ENCODE results near the gene USB1.

Gene USB1, protein sequence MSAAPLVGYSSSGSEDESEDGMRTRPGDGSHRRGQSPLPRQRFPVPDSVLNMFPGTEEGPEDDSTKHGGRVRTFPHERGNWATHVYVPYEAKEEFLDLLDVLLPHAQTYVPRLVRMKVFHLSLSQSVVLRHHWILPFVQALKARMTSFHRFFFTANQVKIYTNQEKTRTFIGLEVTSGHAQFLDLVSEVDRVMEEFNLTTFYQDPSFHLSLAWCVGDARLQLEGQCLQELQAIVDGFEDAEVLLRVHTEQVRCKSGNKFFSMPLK

DNA sequence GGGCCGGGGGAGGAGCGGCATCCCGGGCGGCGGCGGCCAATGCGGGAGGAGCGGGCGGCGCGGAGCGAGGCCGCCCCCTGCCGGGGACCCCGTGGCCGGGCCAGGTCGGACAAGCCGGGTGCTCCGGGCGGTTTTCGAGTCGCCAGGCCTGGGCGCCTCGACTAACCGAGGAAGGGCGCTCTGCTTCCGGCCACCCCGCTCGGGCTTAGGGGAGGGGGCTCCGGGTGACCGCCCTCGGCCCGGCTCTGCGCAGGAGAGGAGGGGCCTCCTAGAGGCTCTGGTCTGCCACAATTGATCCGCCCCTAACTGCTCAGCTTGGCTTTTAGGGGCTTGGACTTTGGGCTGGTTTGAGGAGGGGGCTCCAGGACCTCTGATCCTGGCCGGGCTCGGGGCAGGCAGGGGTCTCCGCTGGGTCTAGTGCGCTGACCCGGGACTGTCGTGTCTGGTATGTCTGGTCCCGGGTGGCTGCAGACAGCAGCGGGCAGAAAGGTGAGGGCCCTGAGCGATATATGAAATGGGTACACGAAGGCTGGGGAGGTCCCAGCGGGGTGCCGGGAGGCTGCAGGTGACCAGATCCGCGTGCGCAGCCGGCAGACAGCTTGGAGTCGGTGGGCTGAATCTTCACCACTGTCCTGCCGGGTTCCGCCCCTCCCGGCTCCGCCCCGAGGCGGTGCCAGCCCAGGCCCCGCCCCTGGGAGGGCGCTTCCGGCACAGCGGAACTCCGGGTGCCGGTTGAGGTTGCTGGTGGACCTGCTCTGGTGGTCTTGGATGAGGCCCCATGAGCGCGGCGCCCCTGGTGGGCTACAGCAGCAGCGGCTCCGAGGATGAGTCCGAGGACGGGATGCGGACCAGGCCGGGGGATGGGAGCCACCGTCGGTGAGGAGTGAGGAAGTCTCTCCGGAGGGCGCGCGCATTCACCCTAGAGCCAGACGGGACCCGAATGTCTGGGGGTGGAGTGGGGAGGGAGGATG lies at the start of gene USB1:
USB1 (plus strand) TSS at position 702 of the 971 bp plus-strand sequence; CDS start at position 779, 77 bp downstream.
- no peak for DNase-seq (ENCODE audit: low read depth)

DNA sequence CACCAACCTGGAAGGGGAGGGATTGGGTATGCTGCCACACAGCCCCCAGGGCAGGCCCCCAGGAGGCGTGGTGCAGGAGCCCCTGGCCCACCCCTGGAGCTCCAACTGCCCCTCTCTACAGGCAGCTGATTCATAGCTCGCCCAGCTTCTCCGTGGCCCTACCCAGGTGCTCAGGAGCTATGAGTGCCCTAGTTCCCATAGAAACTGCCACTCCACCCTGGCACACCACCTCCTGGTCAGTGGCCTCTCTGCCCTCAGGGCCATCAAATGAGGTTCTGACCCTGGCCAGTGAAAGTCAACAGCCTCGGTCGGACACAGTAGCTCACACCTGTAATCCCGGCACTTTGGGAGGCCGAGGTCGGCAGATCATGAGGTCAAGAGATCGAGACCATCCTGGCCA lies 48.3 kb upstream of the USB1 start:
- no peak for DNase-seq (ENCODE audit: low read depth)

DNA sequence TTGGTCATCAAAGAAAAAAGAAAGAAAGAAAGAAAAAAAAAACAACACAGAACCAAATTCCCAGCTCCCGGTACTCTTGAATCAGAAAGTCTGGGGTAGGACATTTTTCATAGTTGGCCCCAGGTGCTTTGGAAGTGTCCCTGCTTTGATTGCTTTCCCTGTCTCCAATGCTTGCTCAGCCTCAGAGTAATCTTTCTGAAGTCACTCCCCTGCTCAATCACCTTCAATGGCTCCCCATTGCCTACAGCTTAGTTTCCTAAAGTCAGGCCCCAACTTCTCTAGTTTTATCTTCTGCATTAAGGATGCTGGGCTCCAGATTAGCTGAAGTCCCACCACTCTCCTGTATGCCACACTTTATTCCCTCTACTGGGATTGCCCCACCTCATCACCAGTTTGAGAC lies 47.4 kb upstream of the USB1 start:
- DNase-seq (ENCODE audit: low read depth) = no peak

DNA sequence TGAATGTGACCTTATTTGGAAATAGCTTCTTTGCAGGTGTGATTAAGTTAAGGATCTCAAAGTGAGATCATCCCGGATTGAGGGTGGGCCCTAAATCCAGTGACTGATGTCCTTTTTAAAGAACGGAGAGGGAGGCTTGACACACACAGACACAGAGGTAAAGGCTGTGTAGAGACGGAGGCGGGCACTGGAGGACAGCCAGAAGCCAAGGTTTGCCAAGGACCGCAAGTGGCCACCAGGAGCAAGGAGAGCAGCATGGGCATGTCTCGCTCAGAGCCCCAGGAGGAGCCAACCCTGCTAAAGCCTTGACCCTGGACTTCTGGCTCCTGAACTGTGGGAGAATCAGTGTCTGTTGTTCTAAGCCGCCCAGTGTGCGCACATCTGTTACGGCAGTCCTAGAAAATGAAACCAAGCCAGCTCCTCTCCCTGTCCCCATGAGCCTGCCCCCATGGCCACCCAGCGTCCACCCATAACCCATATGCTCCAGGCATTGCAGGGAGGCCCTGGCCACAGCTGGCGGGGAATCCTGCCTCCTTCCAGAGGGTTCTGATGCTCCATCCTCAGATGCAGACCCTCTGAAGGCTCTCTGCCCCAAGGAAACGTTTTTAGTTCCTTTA lies 45.5 kb upstream of the USB1 start:
- no peak for DNase-seq (ENCODE audit: low read depth)

DNA sequence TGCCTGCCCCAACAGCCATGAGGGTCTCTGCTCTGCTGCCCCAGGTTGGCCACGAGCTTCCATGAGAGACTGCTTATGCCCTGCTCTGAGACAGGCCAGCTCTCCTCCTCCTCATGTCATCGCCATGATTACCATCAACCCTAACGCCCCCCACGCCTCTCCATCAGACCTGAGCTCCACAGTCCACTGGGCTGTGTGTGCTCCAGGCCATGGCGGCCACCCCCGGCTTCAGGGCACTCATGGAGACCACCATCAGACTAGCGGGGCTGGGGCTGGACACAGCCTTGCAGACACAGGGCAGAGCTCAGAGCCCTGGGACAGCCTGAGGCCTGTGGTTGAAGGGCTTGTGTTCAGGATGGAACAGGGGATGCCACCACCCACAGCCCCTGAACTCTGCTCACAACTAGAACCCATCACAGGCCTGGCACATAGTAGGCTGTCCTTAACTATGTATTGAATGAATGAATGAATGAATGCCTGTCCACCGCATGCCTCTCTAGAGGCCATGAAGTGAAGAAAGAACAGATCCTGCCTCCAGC lies 44.9 kb upstream of the USB1 start:
- DNase-seq (ENCODE audit: low read depth) = no peak

DNA sequence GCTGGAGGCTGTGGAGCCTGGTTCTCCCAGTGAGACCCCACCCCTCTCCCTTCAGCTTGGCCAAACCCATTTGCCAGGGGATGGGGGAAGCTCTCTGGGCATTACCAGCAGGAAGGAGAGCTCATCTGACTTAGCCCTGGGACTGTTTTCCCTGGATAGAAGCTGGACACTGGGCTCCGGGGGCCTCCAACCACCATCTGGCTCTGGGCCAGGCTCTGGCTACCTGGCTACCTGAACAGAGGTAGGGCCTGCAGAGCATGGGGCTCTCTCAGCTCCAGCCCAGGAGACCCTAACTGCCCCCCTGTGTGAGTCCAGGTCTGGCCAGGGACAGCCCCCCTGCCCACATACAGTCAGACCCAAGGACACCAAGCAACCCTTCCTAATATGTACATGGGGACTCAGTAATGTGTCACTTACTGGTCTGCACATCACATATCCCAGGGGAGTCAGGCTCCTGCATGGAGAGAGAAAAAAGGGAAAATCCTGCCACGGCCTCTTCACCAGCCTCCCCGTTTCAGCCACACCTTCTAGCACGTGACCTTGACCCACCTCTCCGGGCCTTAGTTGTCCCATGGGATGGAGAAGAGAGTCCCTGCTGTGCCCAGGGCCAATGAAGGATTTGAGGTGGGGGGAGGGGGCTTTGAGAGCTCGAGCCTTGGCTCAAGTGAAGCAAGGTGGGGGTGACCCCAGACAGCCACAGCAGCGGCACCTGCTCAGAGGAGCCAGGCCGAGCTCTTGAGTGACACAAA lies 44.1 kb upstream of the USB1 start:
- DNase-seq (ENCODE audit: low read depth) = no peak

DNA sequence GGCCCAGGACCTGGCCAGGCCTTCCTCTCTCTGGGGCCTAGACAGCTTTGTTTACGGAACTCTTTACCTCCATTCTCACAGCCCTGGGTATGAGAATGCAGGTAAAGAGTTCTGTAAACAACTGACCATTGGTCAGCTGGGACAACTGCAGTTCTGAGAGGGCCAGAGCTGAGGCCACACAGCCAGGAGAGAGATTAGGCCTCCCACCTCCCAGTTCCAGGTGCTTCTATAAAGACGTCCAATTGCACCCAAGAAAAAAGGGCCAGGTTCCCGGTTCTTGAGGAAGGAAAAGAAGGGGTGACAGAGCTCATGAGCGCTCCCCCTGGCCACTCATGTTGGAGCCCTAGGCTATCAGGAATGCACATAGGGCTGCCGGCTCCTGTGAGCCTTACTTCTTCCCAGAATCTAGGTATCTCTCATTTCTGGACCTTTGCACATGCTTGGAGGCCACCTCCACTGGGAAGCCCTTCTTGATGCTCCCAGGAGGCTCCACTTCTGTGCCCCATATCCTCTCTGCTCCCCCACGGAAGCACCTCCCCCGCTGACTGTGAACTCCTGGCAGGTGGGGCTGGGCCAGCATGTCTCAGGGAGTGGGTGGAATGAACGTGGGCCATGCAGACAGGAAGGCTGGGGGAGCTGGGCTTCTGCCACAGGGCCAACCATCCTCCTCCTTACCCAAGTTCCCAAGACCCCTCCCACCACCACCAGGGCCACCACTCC lies 43.4 kb upstream of the USB1 start:
- DNase-seq (ENCODE audit: low read depth) = no peak

DNA sequence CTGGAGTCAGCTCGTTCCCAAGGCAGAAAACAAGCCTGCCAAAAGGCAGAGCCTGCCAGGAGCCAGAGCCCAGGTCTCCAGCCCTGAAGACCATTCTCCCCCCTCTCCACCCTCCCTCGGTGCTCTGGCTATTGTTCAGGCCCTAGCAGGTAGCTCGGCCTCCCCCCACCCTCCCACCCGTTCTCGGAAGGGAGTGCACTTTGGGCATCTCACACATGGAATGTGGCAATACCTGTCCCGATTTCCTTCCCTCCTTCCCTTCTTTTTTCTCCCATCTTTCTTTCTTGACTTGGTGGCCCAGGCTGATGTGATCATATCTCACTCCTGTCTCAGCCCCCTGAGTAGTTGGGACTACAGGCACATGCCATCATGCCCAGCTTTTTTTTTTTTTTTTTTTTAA lies 42.7 kb upstream of the USB1 start:
- DNase-seq (ENCODE audit: low read depth) = no peak

DNA sequence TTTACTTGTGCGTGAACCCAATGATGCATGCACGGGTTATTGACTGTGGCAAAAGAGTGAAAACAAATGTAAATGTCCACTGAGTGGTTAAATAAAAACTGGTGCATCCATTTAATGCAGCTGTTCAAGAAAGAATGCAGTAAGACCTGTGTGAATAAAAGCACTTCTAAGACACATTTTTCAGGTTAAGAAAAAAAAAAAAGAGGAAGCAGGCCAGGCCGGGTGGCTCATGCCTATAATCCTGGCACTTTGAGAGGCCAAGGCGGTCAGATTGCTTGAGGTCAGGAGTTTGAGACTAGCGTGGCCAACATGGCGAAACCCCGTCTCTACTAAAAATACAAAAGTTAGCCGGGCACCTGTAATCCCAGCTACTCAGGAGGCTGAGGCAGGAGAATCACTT lies 42.1 kb upstream of the USB1 start:
- DNase-seq (ENCODE audit: low read depth) = no peak

DNA sequence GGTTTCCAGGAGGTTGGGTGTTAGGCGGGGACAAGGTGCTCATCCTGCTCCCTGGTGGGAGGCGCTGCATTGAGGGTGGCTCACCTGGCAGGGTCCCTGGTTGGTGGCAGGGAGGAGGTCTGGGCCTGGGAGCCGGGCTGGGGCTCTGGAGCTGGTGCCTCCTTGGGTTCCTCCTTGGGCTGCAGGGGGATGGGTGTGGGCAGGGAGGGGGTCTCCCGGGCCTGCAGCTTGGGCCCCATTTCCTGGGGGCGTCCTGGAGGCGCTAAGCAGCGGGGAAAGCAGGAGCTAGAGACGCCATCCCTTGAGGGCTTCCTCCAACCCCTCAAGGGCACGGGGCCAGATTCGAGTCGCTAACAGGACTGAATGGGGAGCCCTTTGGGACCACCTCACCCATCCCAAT lies 41.4 kb upstream of the USB1 start:
- no peak for DNase-seq (ENCODE audit: low read depth)

DNA sequence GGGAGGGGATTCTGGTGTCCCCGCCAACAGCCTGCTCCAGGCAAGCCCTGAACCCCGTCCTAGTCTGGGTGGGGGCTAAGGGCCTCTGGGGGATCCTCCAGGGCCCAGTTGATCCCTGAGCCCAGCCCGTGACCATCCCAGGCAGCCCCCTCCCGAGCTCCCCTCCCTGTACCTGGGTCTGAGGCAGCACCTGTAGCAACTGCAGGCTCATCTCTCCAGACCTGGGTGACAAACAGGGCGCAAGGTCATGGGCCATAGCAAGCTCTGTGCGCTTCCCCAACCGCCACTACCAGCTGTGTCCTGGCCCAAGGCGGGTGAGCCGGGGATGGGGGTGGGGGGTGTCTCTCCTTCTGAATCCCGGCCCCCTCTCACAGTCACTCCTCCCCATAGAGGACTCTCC lies 40.9 kb upstream of the USB1 start:
- DNase-seq (ENCODE audit: low read depth) = no peak

DNA sequence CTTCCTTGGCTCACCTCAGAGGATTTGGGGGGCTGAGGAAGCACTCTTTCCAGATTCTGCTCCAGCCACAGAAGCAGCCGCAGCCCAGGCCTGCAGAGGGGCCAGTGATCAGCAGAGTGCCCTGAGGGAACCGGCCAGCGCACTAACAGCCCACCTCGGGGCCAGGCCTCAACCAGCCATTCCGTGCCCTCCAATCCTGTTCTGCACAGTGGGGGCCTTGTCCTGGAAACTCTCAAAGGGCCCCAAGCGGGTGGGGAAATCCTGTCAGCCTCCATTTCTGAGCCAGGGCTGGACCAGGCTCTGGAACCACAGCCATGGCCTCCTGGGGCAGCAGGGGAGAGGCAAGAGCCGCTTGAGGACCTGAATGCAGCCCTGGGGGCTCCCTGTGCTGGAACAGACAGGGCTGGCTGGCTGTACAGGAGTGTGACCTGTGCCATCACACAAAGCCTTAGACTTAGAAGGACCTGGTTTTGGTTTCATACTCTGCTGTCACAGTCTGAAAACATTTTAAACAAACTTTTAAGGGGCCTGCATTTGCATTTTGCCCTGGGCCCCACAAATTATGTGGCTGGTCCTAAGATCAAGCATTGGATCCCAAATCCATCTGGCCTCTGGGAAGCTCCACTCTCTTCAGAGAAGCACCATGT lies 40.3 kb upstream of the USB1 start:
- no peak for DNase-seq (ENCODE audit: low read depth)

DNA sequence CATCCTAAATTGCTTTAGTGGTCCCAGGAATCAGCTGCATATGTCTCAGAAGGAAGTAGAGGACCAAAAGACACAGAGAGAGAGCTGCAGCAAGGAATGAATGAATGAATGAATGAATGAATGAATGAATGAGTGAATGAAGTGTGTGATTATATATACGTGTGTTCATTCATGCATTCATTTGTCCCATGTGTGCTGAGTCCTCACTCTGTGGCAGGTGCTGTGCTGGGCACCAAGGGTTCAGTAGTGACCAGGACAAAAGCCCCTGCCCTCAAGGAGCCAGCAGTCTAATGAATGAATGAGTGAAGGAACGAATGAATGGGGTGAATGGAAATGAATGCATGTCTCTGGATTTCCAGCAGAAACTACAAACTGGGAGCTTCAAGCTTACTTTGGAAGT lies 39.7 kb upstream of the USB1 start:
- no peak for DNase-seq (ENCODE audit: low read depth)

DNA sequence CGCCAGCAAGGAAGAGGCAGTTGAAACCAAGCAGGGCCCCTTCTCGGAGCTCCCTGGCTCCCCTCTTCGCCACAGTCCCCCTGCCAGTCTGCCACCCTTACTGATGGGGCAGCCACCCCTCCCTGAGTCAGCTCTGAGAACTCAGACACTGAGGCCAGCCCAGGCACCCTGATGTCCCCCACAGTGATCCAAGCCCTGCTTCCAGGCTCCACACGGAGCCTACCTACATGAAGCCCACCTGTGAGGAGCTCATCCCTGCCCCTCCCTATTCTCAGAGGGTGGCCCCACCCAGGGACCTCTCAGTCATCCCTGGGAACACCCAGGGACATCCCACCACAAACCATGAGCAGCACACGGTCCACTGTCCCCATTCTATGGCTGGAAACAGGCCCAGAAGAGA lies 39.2 kb upstream of the USB1 start:
- DNase-seq (ENCODE audit: low read depth) = no peak

DNA sequence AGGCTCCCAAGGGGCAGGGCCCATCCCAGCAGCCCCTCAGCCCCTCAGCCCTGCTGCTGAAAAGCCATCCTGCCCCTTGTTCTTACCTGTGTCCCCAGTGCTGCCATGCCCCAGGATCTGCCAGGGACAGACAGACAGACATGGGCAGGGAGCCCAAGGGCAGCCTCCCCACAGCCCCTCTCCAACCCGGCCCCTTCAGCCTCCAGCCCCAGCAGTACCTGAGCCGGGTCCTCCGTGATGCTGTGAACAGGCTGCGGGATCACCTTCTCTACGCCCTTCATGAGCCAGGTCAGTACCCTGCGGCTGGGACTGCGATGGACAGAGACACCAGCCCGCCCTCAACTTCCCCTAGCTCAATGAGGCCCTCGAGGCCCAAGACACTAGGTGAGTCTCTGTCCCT lies 38.5 kb upstream of the USB1 start:
- DNase-seq (ENCODE audit: low read depth) = no peak

DNA sequence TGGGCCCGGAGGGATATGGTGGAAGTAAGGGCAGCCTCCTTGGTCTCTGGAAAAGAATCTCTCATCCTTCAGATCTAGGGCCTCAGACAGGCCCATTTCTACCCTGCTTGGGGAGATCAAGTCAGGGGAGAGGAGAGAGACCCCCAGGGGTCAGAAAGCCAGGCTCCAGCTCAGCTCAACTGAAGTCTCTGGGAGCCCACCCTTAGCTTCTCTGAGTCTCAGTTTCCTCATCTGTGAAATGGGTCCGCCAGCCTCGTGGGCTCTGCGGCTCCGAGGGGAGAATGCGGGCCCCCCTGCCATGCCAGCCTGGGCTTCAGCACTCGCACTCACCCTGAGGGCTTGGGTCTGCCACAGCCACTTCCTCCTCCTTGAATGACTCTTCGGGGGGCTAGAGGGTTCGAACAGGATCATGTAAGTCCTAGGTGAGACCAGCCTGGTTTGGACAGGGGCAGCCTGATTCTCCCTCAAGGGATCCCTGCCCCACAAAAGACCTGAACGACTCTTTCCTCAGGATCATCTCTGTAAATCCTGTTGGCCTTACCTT lies 37.0 kb upstream of the USB1 start:
- DNase-seq (ENCODE audit: low read depth) = no peak

DNA sequence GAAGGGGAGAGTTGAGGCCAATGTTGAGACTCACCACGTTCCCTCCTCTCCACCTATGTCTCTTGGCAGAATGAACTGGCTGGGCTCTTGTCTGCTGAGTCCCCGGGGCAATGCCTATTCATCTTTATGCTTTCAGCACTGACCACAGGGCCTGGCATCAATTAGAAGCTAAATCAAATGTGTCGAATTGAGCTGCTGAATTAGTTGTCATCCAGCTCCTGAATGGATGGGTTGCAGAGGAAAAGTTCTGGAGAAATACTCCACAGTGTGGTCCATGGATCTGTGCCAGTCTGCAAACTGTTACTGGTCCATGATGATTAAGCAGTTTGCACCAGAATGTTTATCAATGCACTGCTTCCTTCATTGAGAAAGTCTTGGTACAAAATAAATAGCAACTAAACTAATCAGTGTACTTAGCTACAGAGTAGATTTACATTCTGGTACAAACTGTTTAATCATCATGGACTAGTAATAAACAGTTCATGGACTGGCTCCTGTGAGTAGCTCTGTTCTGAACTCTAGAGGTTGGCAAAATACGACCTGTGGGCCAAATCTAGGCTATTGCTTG lies 34.9 kb upstream of the USB1 start:
- no peak for DNase-seq (ENCODE audit: low read depth)

DNA sequence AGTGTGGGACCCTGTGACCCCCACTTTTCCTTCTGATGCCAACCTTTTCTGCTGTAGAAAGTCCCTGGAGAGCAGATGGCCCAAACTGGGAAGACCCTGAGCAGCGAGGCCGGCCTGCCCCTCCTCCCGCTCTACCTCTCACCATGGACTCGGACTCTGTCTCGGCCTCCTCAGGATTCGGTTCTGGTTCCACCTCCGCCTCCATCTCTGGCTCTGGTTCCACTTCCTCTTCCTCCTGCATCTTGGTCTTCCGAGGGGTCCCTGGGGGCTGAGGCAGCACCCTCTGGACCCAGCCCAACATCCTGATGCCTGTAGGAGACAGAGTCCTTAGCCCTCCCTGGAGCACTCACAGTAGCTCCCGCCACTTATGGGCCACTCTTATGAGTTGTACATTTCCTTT lies 34.2 kb upstream of the USB1 start:
- no peak for DNase-seq (ENCODE audit: low read depth)

DNA sequence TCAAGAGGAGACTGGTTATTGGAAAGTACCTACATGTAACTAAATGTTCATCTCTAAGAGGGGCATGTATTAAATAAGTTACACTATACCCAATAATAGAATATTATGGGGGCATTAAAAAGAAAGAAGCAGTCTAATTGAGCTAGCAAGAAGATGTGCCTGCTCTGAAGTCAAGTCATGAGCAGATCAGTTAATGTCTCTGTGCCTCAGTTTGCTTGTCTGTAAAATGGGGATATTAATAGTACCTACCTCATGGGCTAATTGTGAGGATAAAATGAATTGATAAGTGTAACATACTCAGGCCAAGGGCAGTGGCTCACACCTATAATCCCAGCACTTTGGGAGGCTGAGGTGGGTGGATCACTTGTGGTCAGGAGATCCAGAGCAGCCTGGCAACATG lies 33.3 kb upstream of the USB1 start:
- no peak for DNase-seq (ENCODE audit: low read depth)

DNA sequence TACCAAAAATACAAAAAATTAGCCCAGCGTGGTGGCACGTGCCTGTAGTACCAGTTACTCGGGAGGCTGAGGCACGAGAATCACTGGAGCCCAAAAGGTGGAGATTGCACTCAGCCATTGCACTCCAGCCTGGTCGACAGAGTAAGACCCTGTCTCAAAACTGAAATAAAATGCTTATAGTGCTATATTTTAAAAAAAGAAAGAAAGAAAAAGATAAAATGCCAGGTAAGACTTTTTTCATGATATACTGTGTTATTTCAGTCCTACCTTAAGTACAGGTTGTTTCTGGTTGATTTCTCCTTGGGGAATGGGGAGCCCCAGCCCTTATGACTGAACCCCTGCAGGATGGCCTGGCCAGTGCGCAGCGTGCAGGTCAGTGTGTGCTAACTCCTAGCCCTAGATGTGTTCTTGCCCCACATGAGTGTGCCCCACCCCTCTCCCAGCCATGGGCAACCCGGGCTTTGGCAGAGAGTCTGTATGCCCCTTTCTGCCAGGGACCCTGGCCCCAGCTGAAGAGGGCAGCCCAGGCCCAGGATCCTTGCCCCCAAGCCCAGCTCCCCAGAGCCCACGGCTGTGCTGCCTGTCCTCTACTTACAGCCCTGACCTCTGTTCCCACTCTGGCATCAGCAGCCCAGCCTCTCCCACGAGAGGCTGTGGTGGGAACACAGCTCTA lies 31.6 kb upstream of the USB1 start:
- DNase-seq (ENCODE audit: low read depth) = no peak

All from GM04503 (cell line).